ENCODE measurements around the gene CDC14A.
"Not testable (repeated sequence)": the region's sequence is repeated elsewhere in the genome, so short reads cannot be mapped to it uniquely, and the experiment has no call there.

Gene CDC14A

GRCh38 chr1:100337878-100338277, 14.4 kb upstream of the CDC14A start:
- not testable (repeated sequence) for DNase-seq

GRCh38 chr1:100339735-100340134, 12.6 kb upstream of the CDC14A start:
- not testable (repeated sequence) for DNase-seq

DNA sequence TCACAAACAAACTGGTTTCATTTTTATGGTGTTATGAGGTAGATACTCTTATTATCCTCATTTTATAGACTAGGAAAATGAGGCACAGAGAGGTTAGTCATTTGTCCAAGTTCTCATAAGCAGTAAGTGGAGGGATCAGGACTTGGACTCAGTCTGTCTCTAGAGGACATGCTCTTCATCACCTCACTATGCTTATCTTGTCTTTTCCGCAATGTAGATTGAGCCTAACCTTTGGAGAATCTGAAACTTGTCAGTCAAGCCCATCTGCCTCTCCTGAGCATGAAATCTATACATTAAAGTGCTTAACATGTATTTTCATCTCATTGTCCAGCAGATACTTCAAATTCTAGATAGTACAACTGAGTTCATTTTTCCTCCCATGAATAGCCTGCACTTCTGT, 11.8 kb upstream of the CDC14A start:
- no peak for DNase-seq

GRCh38 chr1:100342348-100342747, 10.0 kb upstream of the CDC14A start:
- no peak for DNase-seq

DNA sequence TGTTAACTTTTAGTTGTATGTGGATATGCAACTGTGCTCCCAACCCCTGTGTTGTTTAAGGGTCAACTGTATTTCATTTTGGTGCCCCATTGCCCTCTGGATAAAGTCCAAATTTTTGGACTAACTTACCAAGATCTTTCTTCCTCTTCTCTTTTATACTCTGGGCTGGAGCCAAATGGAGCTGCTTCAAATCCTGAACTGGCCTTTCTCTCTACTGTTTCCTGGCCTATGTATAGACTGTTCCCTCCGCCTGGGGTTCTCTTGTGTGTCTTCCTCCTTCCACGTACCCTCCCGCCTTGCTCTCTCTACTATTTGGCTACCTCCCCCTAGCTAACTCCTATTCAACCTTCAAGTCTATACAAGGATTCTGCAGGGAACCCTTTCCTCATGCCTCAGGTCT, 8.4 kb upstream of the CDC14A start:
- no peak for DNase-seq

- DNase-seq = no peak
Observed at GRCh38 chr1:100344774-100345173, 7.5 kb upstream of the CDC14A start.

- no peak for DNase-seq
Observed at GRCh38 chr1:100346387-100346786, 5.9 kb upstream of the CDC14A start.

GRCh38 chr1:100347009-100347966, 5.0 kb upstream of the CDC14A start:
- DNase-seq = no peak

DNA sequence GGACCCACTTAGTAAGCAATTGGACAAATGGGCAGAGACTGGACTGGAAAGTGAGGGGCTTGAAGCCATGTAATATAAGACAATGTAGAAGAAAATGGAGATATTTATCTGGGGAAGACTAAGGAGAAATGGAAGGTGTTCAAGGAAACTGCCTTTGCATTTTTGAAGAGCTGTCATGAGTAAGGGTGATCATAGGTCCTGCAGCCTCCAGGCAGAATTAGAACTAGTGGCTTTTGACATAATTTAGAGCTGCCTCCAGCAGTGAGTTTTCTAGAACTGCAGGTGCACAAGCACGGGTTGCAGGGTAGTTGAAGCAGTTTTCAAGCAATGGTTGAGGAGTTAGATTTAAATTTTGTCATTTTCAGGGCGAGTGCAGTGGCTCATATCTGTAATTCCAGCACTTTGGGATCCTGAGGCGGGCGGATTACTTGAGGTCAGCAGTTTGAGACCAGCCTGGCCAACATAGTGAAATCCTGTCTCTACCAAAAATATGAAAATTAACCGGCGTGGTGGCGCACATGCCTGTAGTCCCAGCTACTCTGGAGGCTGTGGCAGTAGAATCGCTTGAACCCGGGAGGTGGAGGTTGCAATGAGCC, 3.7 kb upstream of the CDC14A start:
- no peak for DNase-seq

- DNase-seq = no peak
Observed at GRCh38 chr1:100349246-100349645, 3.1 kb upstream of the CDC14A start.

DNA sequence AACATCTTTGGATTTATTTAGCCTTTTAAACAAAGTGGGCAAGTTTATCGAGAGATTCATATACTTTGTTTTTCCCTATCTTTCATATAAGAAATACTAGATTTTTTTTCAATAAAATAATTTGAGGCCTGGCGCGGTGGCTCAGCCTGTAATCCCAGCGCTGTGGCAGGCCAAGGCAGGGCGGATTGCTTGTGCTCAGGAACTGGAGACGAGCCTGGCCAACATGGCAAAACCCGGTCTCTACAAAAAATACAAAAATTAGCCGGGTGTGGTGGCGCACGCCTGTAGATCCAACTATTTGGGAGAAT, 1.6 kb upstream of the CDC14A start:
- DNase-seq = no peak

DNA sequence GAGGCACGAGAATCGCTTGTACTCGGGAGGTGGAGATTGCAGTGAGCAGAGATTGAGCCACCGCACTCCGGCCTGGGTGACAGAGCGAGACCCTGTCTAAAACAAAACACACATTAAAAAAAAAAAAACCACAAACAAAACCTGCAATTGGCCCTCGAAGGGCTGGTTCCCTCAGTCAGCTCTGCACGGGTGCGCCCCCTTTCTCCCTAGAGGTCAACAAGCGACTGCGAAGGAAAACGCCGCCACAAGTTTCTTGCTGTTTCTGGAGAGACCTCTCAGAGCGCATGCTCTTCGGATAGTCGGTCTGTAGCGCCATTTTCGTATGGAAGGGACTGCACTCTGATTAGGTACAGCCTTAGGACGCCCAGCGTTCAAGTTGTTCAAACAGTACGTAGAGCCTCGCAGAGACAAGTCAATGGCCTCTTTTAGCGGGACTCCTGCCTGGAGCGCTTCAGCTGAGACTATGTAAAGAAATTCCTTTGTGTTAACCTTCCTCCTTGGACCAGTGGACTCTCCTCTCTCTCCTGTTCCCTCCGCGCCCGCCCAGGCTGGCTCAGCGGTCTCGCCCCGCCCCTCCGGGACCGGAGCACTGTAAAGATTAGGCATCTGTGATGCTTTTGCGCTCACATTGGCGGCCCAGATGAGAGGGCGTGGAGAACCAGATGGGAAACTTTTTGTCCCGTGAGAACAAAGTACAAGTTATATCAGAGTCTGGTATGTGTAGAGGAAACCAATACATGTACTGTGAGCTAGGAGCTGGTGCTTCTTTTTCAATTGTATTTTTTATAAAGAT, 1.0 kb upstream of the CDC14A start:
- peak; percentile 90 for DNase-seq

DNA sequence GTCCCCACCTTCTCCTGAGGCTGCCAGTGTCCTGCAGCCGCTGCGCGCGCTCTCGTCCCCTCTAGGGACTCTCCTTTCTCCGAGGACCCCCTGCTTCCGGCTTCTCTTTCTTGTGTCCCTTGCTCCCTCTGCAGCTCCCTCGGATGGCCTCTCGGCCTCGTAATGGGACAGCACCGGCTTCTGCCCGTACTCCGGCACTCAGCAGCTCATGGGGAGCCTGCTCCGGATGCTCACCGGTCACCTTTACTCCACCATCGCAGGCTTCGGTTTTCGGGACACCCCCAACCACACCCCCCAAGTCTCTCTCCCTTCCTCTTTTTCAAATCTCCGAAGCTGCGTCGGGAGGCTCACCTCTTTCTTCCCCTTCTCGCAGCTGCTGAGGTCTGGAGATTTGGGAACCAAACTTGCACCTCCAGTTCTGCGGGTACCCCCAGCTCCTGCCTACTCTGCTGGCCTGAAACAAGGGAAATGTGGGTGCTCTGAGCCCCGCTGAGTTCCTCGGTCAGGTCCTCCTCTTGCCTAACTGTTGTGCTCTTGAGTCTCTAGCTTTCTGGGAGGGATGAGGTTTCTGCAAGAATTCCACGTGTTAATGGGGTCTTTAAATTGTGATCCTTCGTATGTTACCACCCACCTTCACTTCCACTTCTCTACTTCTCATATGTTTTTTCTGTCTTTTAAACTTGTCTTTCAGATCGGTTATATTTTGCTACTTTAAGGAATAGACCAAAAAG, 930 bp downstream of the CDC14A start:
- DNase-seq = peak; percentile 38

GRCh38 chr1:100353988-100354387, 1.7 kb downstream of the CDC14A start:
- DNase-seq = no peak

DNA sequence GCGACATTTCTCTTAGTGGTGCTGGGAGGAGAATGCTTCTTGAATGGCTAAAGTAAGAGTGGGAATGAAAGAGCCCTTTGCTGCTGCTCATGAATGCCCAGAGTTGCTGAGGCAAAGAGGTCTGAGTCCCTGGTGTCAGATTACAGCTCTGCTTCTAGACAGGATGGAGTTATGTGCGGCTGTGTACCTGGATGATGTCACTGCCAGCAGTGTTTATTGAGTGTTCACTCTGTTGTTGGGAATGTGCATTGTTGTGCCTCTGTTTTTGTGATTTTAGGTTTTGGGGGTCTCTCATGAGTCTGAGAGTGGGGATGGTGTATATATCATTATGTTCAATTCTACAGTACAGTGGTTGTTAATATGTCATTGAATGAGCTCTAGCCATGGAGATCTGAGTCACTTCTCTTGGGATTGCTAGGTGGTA, 2.7 kb downstream of the CDC14A start:
- DNase-seq = no peak

GRCh38 chr1:100358210-100358609, 5.9 kb downstream of the CDC14A start:
- DNase-seq = peak; percentile 16

GRCh38 chr1:100359139-100359538, 6.8 kb downstream of the CDC14A start:
- no peak for DNase-seq

DNA sequence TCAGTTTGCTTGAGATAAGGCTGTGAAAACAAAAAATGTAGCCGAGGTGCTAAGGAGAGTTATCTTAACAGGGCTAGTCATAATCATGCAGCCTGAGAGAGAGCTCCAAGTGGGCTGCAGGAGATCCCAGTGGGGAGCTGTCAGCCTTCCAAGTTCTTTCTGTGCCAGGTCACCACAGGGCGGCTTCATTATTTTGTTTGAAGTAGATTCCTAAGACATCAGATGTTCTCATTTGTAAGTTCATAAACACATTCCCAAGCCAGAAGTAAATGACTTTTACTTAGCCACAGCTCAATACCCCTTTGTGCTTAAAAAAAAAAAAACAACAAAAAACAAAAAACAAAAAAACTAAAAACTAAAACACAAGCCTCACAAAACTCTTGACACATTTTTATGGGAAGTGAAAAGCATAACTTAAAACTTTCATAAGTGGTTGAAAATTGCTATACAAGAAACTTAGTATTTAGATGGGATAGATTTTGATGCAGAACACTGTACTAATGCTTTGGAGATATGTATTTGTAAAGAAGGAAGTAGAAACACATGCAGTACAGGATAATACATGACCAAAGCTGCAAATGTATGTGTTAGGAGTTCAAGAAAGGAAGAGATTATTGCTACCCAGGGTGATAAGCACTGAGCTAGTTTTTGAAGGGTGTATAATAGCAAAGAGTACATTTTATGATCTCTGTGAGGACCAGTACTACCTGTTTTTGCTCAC, 8.6 kb downstream of the CDC14A start:
- no peak for DNase-seq

- no peak for DNase-seq
Observed at GRCh38 chr1:100361511-100362089, 9.3 kb downstream of the CDC14A start.

DNA sequence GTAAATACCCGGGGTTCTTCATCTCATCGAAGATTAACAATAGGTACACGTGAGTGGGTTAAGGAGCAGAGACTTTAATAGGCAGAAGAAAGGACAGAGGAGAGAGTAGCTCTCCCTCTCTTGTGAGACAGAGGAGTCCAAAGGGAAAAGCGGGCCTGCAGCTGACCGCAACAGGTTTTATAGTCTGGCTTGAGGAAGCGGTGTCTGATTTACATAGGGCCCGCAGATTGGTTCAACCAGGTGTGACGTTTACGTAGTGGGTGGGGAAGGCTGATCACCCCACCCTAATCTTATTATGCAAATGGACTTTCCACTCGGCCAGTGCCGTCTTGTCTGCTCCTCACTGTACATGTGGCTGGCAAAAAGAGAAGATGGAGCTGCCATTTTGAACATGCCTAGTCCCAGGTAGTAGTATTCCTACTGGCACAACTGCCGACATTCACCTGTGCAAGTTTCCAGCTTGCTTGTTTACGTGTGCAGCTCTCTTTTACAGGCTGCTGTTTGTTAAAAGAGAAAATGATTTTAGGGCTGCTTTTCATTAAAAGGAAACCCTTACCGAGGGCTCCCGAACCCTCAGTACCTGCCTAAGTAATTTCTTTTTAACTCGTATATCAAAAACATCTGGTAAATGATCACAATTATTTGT, 10.6 kb downstream of the CDC14A start:
- DNase-seq = no peak

- no peak for DNase-seq
Observed at GRCh38 chr1:100363831-100364230, 11.5 kb downstream of the CDC14A start.
